Activated CD8-positive, alpha-beta T cell treated with anti-CD3 and anti-CD28 coated beads for 36 hours (primary cell): ENCODE measurements around the gene KMT2E. TPM values are rescaled to one million over a fixed set of nuclear protein-coding genes. Genes with fewer than 3 reads are reported as not detected.
A peak's percentile ranks its signal among the peaks of the same experiment; 100 is the strongest.

Experiments
- ATAC-seq: fragments of 200-7000 bp; cut with Tn5 transposase; one replicate; pipeline ENCODE4 v1.10.0; 2021; ENCODE audit warnings: mild to moderate bottlenecking, moderate library complexity
- CTCF ChIA-PET: fragments of 350-600 bp; sonication (Branson Sonifier 250); formaldehyde crosslinking; loops from one replicate; lab custom pipeline; 2021; ENCODE audit warnings: antibody characterized with exemption; lab: Charles Lee
- POLR2A ChIA-PET: fragments of 350-600 bp; sonication (Branson Sonifier 250); formaldehyde crosslinking; loops from one replicate; lab custom pipeline; 2021; ENCODE audit warnings: antibody characterized with exemption; lab: Charles Lee
- DNase-seq: peaks from one replicate; pipeline ENCODE4 v3.0.0-alpha.2; 2020
- H3K27ac Mint-ChIP-seq: one replicate; pipeline ENCODE4 v1.8.0; 2021; ENCODE audit warnings: mild to moderate bottlenecking, mixed read lengths
- H3K27me3 Mint-ChIP-seq: one replicate; pipeline ENCODE4 v1.8.0; 2021; ENCODE audit warnings: mixed read lengths
- H3K36me3 Mint-ChIP-seq: one replicate; pipeline ENCODE4 v1.8.0; 2021; ENCODE audit warnings: low read depth, mixed read lengths
- H3K4me1 Mint-ChIP-seq: one replicate; pipeline ENCODE4 v1.8.0; 2021; ENCODE audit warnings: low read depth, mixed read lengths
- H3K4me3 Mint-ChIP-seq: one replicate; pipeline ENCODE4 v1.8.0; 2021; ENCODE audit warnings: mild to moderate bottlenecking, moderate library complexity, mixed read lengths
- H3K9me3 Mint-ChIP-seq: one replicate; pipeline ENCODE4 v1.8.0; 2021; ENCODE audit warnings: mixed read lengths
- intact Hi-C: fragments of 100-400 bp; cut with micrococcal nuclease; formaldehyde crosslinking; loops from one replicate; pipeline ENCODE4 v1.10.0; 2022
- total RNA-seq, 2 experiments: library from RNA; stranded (reverse); gene quantifications; one replicate each; pipeline ENCODE4 v1.2.3, GENCODE V29; 2021
- TF ChIP-seq, protein P1 (sequence below): fragments of 200-600 bp; IDR thresholded peaks from one replicate; pipeline ENCODE4 v1.8.0; 2022; ENCODE audit warnings: antibody characterized with exemption, mild to moderate bottlenecking

The KMT2E gene
- total RNA-seq, 2 experiments from 2014 or later, result 94.7 to 98.4 TPM

DNA sequence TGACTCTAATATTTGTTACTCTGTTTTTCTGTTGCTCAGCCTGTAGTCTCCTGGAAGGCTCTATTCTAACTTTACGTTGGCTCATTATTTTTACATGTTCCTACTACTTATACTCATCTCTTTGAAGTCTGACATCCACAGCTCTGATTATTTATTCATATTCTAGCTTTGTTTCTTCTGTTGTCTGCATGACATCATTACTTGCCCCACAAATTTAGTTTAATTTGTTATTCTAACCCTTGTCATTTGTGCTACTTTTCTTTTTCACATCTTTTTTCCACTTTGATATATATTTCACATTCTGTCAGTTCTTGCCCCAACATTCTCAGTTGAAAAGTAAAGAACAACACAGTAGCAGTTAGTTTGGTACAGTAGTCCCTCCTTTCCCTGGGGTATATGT, 51.1 kb downstream of the KMT2E start:
- peaks cover 56% of the 10 kb centered on the region for H3K36me3 Mint-ChIP-seq
- no peak overlapping the region for H3K4me3 Mint-ChIP-seq
- DNase-seq, result no peak
- TF ChIP-seq, protein P1, sequence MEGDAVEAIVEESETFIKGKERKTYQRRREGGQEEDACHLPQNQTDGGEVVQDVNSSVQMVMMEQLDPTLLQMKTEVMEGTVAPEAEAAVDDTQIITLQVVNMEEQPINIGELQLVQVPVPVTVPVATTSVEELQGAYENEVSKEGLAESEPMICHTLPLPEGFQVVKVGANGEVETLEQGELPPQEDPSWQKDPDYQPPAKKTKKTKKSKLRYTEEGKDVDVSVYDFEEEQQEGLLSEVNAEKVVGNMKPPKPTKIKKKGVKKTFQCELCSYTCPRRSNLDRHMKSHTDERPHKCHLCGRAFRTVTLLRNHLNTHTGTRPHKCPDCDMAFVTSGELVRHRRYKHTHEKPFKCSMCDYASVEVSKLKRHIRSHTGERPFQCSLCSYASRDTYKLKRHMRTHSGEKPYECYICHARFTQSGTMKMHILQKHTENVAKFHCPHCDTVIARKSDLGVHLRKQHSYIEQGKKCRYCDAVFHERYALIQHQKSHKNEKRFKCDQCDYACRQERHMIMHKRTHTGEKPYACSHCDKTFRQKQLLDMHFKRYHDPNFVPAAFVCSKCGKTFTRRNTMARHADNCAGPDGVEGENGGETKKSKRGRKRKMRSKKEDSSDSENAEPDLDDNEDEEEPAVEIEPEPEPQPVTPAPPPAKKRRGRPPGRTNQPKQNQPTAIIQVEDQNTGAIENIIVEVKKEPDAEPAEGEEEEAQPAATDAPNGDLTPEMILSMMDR, result no peak
- ATAC-seq, result no peak
- intact Hi-C loops, result no loop called here
- H3K9me3 Mint-ChIP-seq, result no peaks in the 10 kb centered on the region
- ChIA-PET POLR2A (no interaction called here), CTCF (interaction anchor here (1.0 to 1.8 kb wide), 3 partner anchors 9 to 84 kb away, joined by 3 to 4 read pairs (median 3); no protein-coding TSS in a partner anchor)
- H3K27me3 Mint-ChIP-seq, result no peaks in the 10 kb centered on the region
- H3K27ac Mint-ChIP-seq, result peak overlapping the region; percentile 50
- peaks cover 49% of the 10 kb centered on the region for H3K4me1 Mint-ChIP-seq

DNA sequence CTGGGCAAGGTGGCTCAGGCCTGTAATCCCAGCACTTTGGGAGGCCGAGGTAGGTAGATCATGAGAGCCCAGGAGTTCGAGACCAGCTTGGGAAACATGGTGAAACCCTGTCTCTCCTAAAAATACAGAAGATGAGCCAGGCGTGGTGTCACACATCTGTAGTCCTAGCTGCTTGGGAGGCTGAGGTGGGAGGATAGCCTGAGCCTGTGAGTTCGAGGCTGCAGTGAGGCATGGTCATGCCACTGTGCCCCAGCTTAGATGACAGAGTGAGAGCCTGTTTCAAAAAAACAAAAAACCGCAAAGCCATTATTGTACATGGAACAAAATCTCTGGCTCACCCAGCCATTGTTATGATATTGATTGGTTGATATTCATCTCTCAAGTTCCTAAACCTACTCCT, 53.7 kb downstream of the KMT2E start:
- Mint-ChIP-seq H3K4me3 (no peak overlapping the region), H3K27me3 (no peaks in the 10 kb centered on the region), H3K4me1 (peaks cover 33% of the 10 kb centered on the region), H3K27ac (no peak overlapping the region), H3K36me3 (peaks cover 57% of the 10 kb centered on the region), H3K9me3 (no peaks in the 10 kb centered on the region)
- POLR2A ChIA-PET, result interaction anchor here (0.6 kb wide), 1 partner anchor 69 kb away, joined by 3 read pairs; no protein-coding TSS in a partner anchor
- DNase-seq (no peak), ATAC-seq (no peak)
- CTCF ChIA-PET, result no interaction called here
- intact Hi-C loops, result no loop called here
- TF ChIP-seq, protein P1, result no peak

DNA sequence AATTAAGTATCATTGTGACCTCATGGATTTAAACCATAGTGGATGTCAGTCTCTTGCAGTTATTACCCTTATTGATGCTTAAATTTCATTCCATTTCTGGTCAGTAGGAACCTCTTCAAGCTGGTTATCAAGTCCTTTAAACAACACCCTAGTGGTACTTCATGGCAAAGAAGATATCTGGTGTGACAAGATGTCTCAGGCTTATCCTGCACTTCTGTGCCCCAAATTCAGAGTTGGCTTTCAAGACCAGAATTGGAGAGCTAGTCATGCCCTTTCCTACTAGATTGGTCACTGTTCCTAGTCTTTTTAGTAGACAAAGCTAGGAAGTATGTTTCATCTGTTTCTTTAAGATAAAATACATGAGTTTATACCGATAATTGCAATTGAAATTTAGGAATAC, 54.9 kb downstream of the KMT2E start:
- Mint-ChIP-seq H3K27ac (peak overlapping the region; percentile 42), H3K4me1 (peaks cover 22% of the 10 kb centered on the region), H3K36me3 (peaks cover 49% of the 10 kb centered on the region), H3K9me3 (no peaks in the 10 kb centered on the region), H3K27me3 (no peaks in the 10 kb centered on the region), H3K4me3 (no peak overlapping the region)
- ATAC-seq, result no peak
- ChIA-PET CTCF (interaction anchor here (2.5 kb wide), 1 partner anchor 88 kb away, joined by 10 read pairs; no protein-coding TSS in a partner anchor), POLR2A (interaction anchor here (0.9 kb wide), 1 partner anchor 54 kb away, joined by 3 read pairs; no protein-coding TSS in a partner anchor)
- DNase-seq, result no peak
- TF ChIP-seq, protein P1, result no peak
- intact Hi-C loops, result no loop called here

DNA sequence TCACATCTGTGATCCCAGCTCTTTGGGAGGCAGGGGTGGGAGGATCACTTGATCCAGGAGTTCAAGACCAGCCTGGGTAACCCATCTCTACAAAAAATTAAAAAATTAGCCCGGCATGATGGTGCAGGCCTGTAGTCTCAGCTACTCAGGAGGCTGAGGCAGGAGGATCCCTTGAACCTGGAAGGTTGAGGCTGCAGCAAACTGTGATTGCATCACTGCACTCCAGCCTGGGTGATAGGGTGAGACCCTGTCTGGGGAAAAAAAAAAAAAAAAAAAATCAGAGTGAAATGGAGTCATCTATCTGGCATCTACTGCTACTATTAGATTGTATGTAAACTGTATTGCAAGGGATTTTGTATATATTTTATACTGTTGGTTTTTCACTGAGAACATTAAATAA, 59.1 kb downstream of the KMT2E start:
- no peak overlapping the region for H3K4me3 Mint-ChIP-seq
- DNase-seq (no peak), ATAC-seq (no peak)
- no peaks in the 10 kb centered on the region for H3K9me3 Mint-ChIP-seq
- ChIA-PET POLR2A (no interaction called here), CTCF (no interaction called here)
- intact Hi-C loops, result no loop called here
- no peaks in the 10 kb centered on the region for H3K27me3 Mint-ChIP-seq
- TF ChIP-seq, protein P1, result no peak
- H3K27ac Mint-ChIP-seq, result peak overlapping the region; percentile 11
- peaks cover 57% of the 10 kb centered on the region for H3K36me3 Mint-ChIP-seq
- H3K4me1 Mint-ChIP-seq, result peaks cover 10% of the 10 kb centered on the region

DNA sequence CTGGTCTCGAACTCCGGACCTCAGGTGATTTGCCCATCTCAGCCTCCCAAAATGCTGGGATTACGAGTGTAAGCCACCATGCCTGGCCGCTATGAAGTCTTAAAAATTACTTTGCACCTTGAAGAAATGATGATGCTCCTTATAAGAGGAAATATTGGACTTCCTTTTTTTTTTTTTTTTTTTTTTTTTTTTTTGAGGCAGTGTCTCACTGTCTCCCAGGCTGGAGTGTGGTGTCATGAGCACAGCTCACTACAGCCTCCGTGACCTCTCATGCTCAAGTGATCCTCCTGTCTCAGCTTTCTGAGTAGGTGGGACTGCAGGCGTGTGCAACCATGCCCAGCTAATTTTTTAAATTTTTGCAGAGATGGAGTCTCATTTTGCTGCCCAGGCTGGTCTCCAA, 65.3 kb downstream of the KMT2E start:
- TF ChIP-seq, protein P1, result no peak
- Mint-ChIP-seq H3K4me3 (no peak overlapping the region), H3K9me3 (no peaks in the 10 kb centered on the region), H3K4me1 (peaks cover 2% of the 10 kb centered on the region), H3K36me3 (peaks cover 68% of the 10 kb centered on the region), H3K27ac (no peak overlapping the region), H3K27me3 (no peaks in the 10 kb centered on the region)
- ChIA-PET POLR2A (interaction anchor here (1.0 kb wide), 1 partner anchor 21 kb away, joined by 3 read pairs; no protein-coding TSS in a partner anchor), CTCF (interaction anchor here (1.1 to 1.9 kb wide), 2 partner anchors 53 to 98 kb away, joined by 3 to 7 read pairs; no protein-coding TSS in a partner anchor)
- ATAC-seq (no peak), DNase-seq (no peak)
- intact Hi-C loops, result no loop called here
